H9 (cell line): ENCODE measurements around the gene ZNF775. TPM values are rescaled to one million over a fixed set of nuclear protein-coding genes. Genes with fewer than 3 reads are reported as not detected.

Experiments
- DNase-seq: peaks from one replicate; pipeline ENCODE4 v3.0.0-alpha.2; 2017
- H2AFZ ChIP-seq: one replicate; pipeline ENCODE4 v1.6.1; 2013; ENCODE audit warnings: mild to moderate bottlenecking, low read length, control low read depth, moderate library complexity
- H2AK5ac ChIP-seq: 2 replicates; pipeline ENCODE4 v1.6.1; 2013; ENCODE audit warnings: low read length, control low read depth, mixed read lengths; ENCODE audit not compliant: insufficient read length
- H2BK120ac ChIP-seq: one replicate; pipeline ENCODE4 v1.6.1; 2013; ENCODE audit warnings: low read depth, mild to moderate bottlenecking, low read length, control low read depth, inconsistent platforms; ENCODE audit not compliant: poor library complexity, severe bottlenecking
- H2BK12ac ChIP-seq: 2 replicates; pipeline ENCODE4 v1.6.1; 2013; ENCODE audit warnings: low read length, control low read depth, mixed read lengths, low read depth; ENCODE audit not compliant: insufficient read length
- H2BK15ac ChIP-seq: 2 replicates; pipeline ENCODE4 v1.6.1; 2013; ENCODE audit warnings: low read depth, low read length, control low read depth
- H2BK20ac ChIP-seq: one replicate; pipeline ENCODE4 v1.6.1; 2013; ENCODE audit warnings: low read depth, mild to moderate bottlenecking, low read length, control low read depth, inconsistent platforms; ENCODE audit not compliant: poor library complexity, severe bottlenecking
- H2BK5ac ChIP-seq: 2 replicates; pipeline ENCODE4 v1.6.1; 2013; ENCODE audit warnings: low read length, control low read depth, mixed read lengths; ENCODE audit not compliant: insufficient read length
- H3K14ac ChIP-seq: 2 replicates; pipeline ENCODE4 v1.6.1; 2013; ENCODE audit warnings: low read length, control low read depth; ENCODE audit not compliant: insufficient read depth
- H3K18ac ChIP-seq: 2 replicates; pipeline ENCODE4 v1.6.1; 2013; ENCODE audit warnings: low read depth, mild to moderate bottlenecking, mixed read lengths, low read length, control low read depth; ENCODE audit not compliant: insufficient read length
- H3K23ac ChIP-seq: 2 replicates; pipeline ENCODE4 v1.6.1; 2013; ENCODE audit warnings: low read length, control low read depth, mixed read lengths, low read depth; ENCODE audit not compliant: insufficient read length
- H3K23me2 ChIP-seq: 2 replicates; pipeline ENCODE4 v1.6.1; 2013; ENCODE audit warnings: low read depth, mild to moderate bottlenecking, mixed read lengths, low read length, control low read depth; ENCODE audit not compliant: insufficient read length, poor library complexity, severe bottlenecking
- H3K27ac ChIP-seq: 2 replicates; pipeline ENCODE4 v1.5.1; 2013; ENCODE audit warnings: low read length, control low read depth, mixed read lengths, low read depth; ENCODE audit not compliant: insufficient read length
- H3K27me3 ChIP-seq: 2 replicates; pipeline ENCODE4 v1.6.1; 2013; ENCODE audit warnings: low read length, control low read depth, inconsistent platforms; ENCODE audit not compliant: insufficient read depth
- H3K4ac ChIP-seq: 2 replicates; pipeline ENCODE4 v1.6.1; 2013; ENCODE audit warnings: low read depth, mild to moderate bottlenecking, control low read depth, inconsistent platforms, low read length, moderate library complexity
- H3K4me1 ChIP-seq: 2 replicates; pipeline ENCODE4 v1.6.1; 2013; ENCODE audit warnings: low read length, control low read depth, inconsistent platforms; ENCODE audit not compliant: insufficient read depth
- H3K4me2 ChIP-seq: 2 replicates; pipeline ENCODE4 v1.6.1; 2013; ENCODE audit warnings: low read length, control low read depth, mixed read lengths; ENCODE audit not compliant: insufficient read length, insufficient read depth
- H3K56ac ChIP-seq: 2 replicates; pipeline ENCODE4 v1.6.1; 2013; ENCODE audit warnings: low read depth, mild to moderate bottlenecking, mixed read lengths, low read length, control low read depth; ENCODE audit not compliant: insufficient read length
- H3K79me1 ChIP-seq: 2 replicates; pipeline ENCODE4 v1.6.1; 2013; ENCODE audit warnings: low read depth, mild to moderate bottlenecking, moderate library complexity, low read length, control low read depth, inconsistent platforms; ENCODE audit not compliant: insufficient read depth, poor library complexity, severe bottlenecking
- H3K79me2 ChIP-seq: 2 replicates; pipeline ENCODE4 v1.6.1; 2013; ENCODE audit warnings: low read length, control low read depth, inconsistent platforms; ENCODE audit not compliant: insufficient read depth
- H3K9ac ChIP-seq: 2 replicates; pipeline ENCODE4 v1.6.1; 2013; ENCODE audit warnings: low read length, control low read depth, mixed read lengths; ENCODE audit not compliant: insufficient read length; ENCODE audit errors: extremely low read depth
- H3K9me3 ChIP-seq: one replicate; pipeline ENCODE4 v1.6.1; 2013; ENCODE audit warnings: low read depth, low read length, inconsistent platforms; ENCODE audit not compliant: control insufficient read depth
- H3T11ph ChIP-seq: one replicate; pipeline ENCODE4 v1.6.1; 2013; ENCODE audit warnings: mild to moderate bottlenecking, low read length, control low read depth, inconsistent platforms
- H4K20me1 ChIP-seq: one replicate; pipeline ENCODE4 v1.6.1; 2013; ENCODE audit not compliant: control insufficient read depth, insufficient read length, insufficient read depth
- H4K5ac ChIP-seq: 2 replicates; pipeline ENCODE4 v1.6.1; 2013; ENCODE audit warnings: low read depth, mild to moderate bottlenecking, mixed read lengths, low read length, control low read depth; ENCODE audit not compliant: insufficient read length
- H4K8ac ChIP-seq: replicated peaks from 2 replicates; pipeline ENCODE4 v1.6.1; 2013; ENCODE audit warnings: low read length, control low read depth, mixed read lengths, low read depth; ENCODE audit not compliant: insufficient read length
- H4K91ac ChIP-seq: 2 replicates; pipeline ENCODE4 v1.6.1; 2013; ENCODE audit warnings: low read depth, mild to moderate bottlenecking, moderate library complexity, mixed read lengths, low read length, control low read depth; ENCODE audit not compliant: insufficient read length
- H3K27ac Mint-ChIP-seq, 3 experiments: 2 replicates in 2 of 3; 3 replicates in 1 of 3; pipeline ENCODE4 v1.8.0; 2020 to 2021; ENCODE audit warnings: mixed read lengths in 3 of 3, mild to moderate bottlenecking in 1 of 3, moderate library complexity in 1 of 3
- H3K27me3 Mint-ChIP-seq: 2 replicates; pipeline ENCODE4 v1.8.0; 2021; ENCODE audit warnings: low read depth, mild to moderate bottlenecking, moderate library complexity, mixed read lengths
- H3K36me3 Mint-ChIP-seq, 3 experiments: 2 replicates in 2 of 3; 3 replicates in 1 of 3; pipeline ENCODE4 v1.8.0; 2020 to 2021; ENCODE audit warnings: low read depth in 3 of 3, mixed read lengths in 3 of 3; ENCODE audit not compliant: insufficient read depth in 1 of 3
- H3K4me1 Mint-ChIP-seq, 2 experiments: 2 replicates each; pipeline ENCODE4 v1.8.0; 2020; ENCODE audit warnings: mixed read lengths in 2 of 2
- H3K4me3 Mint-ChIP-seq, 2 experiments: 2 replicates in 1 of 2; 3 replicates in 1 of 2; pipeline ENCODE4 v1.8.0; 2020 to 2021; ENCODE audit warnings: mild to moderate bottlenecking in 2 of 2, mixed read lengths in 2 of 2, moderate library complexity in 1 of 2
- H3K9me3 Mint-ChIP-seq, 2 experiments: 2 replicates in 1 of 2; 3 replicates in 1 of 2; pipeline ENCODE4 v1.8.0; 2020; ENCODE audit warnings: mild to moderate bottlenecking in 2 of 2, mixed read lengths in 2 of 2, moderate library complexity in 1 of 2
- CTCF ChIP-seq: fragments of 200-600 bp; sonication (generic); conservative IDR thresholded peaks from 3 replicates; pipeline ENCODE4 v1.8.0; 2021; ENCODE audit warnings: antibody characterized with exemption, mild to moderate bottlenecking
- WGBS: extraction: QIAGEN DNeasy Blood & Tissue Kit; methylation state at CpG from one replicate; pipeline ENCODE4 v1.1.7; 2013; ENCODE audit warnings: missing lambda C conversion rate, low lambda C conversion rate, mixed read lengths; ENCODE audit not compliant: insufficient read length; ENCODE audit errors: extremely low coverage; 5-methylcytosine and 5-hydroxymethylcytosine counted together
- total RNA-seq: library from RNA; stranded (reverse); gene quantifications from 2 replicates; pipeline ENCODE4 v1.2.1, GENCODE V29; 2021

The ZNF775 gene
- total RNA-seq, 1 experiment from 2014 or later: 10.5 TPM

- Histone ChIP-seq H3K27ac (no peak overlapping the region), H3K23ac (no peak overlapping the region), H3K23me2 (peaks cover 16% of the 10 kb centered on the region), H2AFZ (no peak overlapping the region), H4K91ac (no peak overlapping the region), H3K27me3 (peaks cover 10% of the 10 kb centered on the region), H3K9ac (no peak overlapping the region), H3K9me3 (no peaks in the 10 kb centered on the region), H2BK120ac (no peak overlapping the region), H2BK12ac (no peak overlapping the region), H4K20me1 (no peaks in the 10 kb centered on the region), H2BK5ac (no peak overlapping the region), H2BK20ac (no peak overlapping the region), H4K8ac (no peak overlapping the region), H3K4me1 (no peaks in the 10 kb centered on the region; the same call in 1 of the 2 replicates), H3K56ac (no peak overlapping the region), H3K4ac (no peak overlapping the region), H3K79me2 (no peaks in the 10 kb centered on the region), H3K4me2 (no peak overlapping the region), H3T11ph (no peak overlapping the region), H3K79me1 (no peaks in the 10 kb centered on the region), H3K14ac (no peak overlapping the region; the same call in 1 of the 2 replicates), H2BK15ac (no peak overlapping the region), H4K5ac (no peak overlapping the region), H2AK5ac (no peak overlapping the region), H3K18ac (no peak overlapping the region)
- Mint-ChIP-seq H3K36me3 (peaks cover 25 to 33% (median 25%) of the 10 kb centered on the region in 3 experiments), H3K4me3 (peak overlapping the region in 1 of 2 experiments; percentile 96; a peak in 1 of 5 replicates), H3K9me3 (peaks cover under 1 to 2% of the 10 kb centered on the region in 2 experiments; a peak in 3 of 5 replicates), H3K4me1 (peaks cover 67 to 74% of the 10 kb centered on the region in 2 experiments), H3K27ac (peak overlapping the region in 2 of 3 experiments; percentile 48 to 80; a peak in 3 of 7 replicates), H3K27me3 (peaks cover 57% of the 10 kb centered on the region)
- WGBS: no CpG with 5 or more reads among the region's 11 CpGs
- no peak for DNase-seq
- no peak for TF ChIP-seq CTCF
Observed at GRCh38 chr7:150338166-150338829, 40.8 kb upstream of the ZNF775 start.
